A673 (cell line): Measurements from ENCODE around the gene AGAP1. TPM values are rescaled to one million over a fixed set of nuclear protein-coding genes. Genes with fewer than 3 reads are reported as not detected.

ENCODE experiments used
- BruUV-seq: library from RNA; stranded (reverse); fragments of 400-500 nt; replicated peaks from 2 replicates; lab custom pipeline; 2021; lab: Mats Ljungman, UMichigan
- CTCF ChIA-PET: fragments of 300-600 bp; sonication (Branson Sonifier 250); formaldehyde crosslinking; loops from one replicate; lab custom pipeline; 2022; ENCODE audit warnings: antibody characterized with exemption; lab: Charles Lee
- POLR2A ChIA-PET: fragments of 300-600 bp; sonication (Branson Sonifier 250); formaldehyde crosslinking; loops from one replicate; lab custom pipeline; 2022; ENCODE audit warnings: antibody characterized with exemption; ENCODE audit not compliant: low non-redundant PET; lab: Charles Lee
- DNase-seq: peaks from one replicate; pipeline ENCODE4 v3.0.0-alpha.2; 2015; ENCODE audit warnings: low spot score
- H3K27ac ChIP-seq: fragments of 200-600 bp; sonication (generic); 2 replicates; pipeline ENCODE4 v1.5.1; 2016; ENCODE audit warnings: mixed run types, low read depth, mild to moderate bottlenecking, mixed read lengths, antibody characterized with exemption, low read length; ENCODE audit not compliant: poor library complexity, severe bottlenecking
- H3K27me3 ChIP-seq: fragments of 200-600 bp; sonication (generic); replicated peaks from 2 replicates; pipeline ENCODE4 v1.6.1; 2017; ENCODE audit warnings: mixed run types, low read depth, mild to moderate bottlenecking, mixed read lengths, antibody characterized with exemption, low read length; ENCODE audit not compliant: insufficient read depth, poor library complexity
- H3K36me3 ChIP-seq: fragments of 200-600 bp; sonication (generic); 2 replicates; pipeline ENCODE4 v1.6.1; 2016; ENCODE audit warnings: mixed run types, mild to moderate bottlenecking, mixed read lengths, antibody characterized with exemption, low read length; ENCODE audit not compliant: insufficient read depth, poor library complexity, severe bottlenecking
- H3K4me1 ChIP-seq: fragments of 200-600 bp; sonication (generic); 2 replicates; pipeline ENCODE4 v1.6.1; 2017; ENCODE audit warnings: mixed run types, mild to moderate bottlenecking, mixed read lengths, antibody characterized with exemption, low read length; ENCODE audit not compliant: insufficient read depth, poor library complexity, severe bottlenecking
- H3K4me3 ChIP-seq: fragments of 200-600 bp; sonication (generic); 2 replicates; pipeline ENCODE4 v1.5.1; 2016; ENCODE audit warnings: low read depth, mixed run types, mild to moderate bottlenecking, mixed read lengths, low read length; ENCODE audit not compliant: poor library complexity, severe bottlenecking
- H3K9me3 ChIP-seq: fragments of 200-600 bp; sonication (generic); 2 replicates; pipeline ENCODE4 v1.6.1; 2016; ENCODE audit warnings: mixed run types, low read depth, mild to moderate bottlenecking, mixed read lengths, antibody characterized with exemption, low read length; ENCODE audit not compliant: poor library complexity, severe bottlenecking
- CTCF ChIP-seq: fragments of 300-800, 200-600 bp; sonication (generic); conservative IDR thresholded peaks from 2 replicates; pipeline ENCODE4 v1.5.1; 2017; ENCODE audit warnings: low read depth, mild to moderate bottlenecking, antibody characterized with exemption, low read length, moderate library complexity, mixed read lengths
- EZH2 ChIP-seq: fragments of 200-600 bp; sonication (generic); IDR thresholded peaks from 2 replicates; pipeline ENCODE4 v1.6.1; 2017; ENCODE audit warnings: borderline replicate concordance, low read depth, mild to moderate bottlenecking, mixed read lengths, antibody characterized with exemption, low read length; ENCODE audit not compliant: poor library complexity, severe bottlenecking
- intact Hi-C: fragments of 100-400 bp; cut with micrococcal nuclease; formaldehyde crosslinking; loops from one replicate; pipeline ENCODE4 v1.10.0; 2022; ENCODE audit not compliant: unreplicated experiment
- total RNA-seq: library from RNA; stranded (reverse); gene quantifications from 2 replicates; pipeline ENCODE4 v1.2.3, GENCODE V29; 2021

Gene AGAP1
- total RNA-seq, 1 experiment from 2014 or later = 25.3 TPM

DNA sequence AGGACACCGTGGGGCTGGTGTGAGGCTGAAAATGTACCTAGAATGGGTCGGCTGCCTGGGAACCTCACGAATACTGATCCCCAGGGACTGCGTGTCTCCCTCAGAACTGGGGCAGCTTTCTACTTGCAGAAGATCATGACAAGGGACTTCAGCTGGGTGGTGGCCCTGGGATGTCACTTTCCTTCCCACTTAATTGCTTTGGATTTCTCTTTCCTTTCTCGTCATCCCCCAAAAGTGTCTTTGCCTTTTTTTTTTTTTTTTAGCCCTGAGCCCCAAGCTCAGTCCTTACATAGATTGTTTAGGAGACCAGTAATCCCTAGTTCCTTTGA is 395.4 kb downstream of the AGAP1 start:
- intact Hi-C loops = no loop called here
- Histone ChIP-seq H3K9me3 (no peaks in the 10 kb centered on the region), H3K27me3 (no peaks in the 10 kb centered on the region), H3K27ac (no peak overlapping the region), H3K4me1 (no peaks in the 10 kb centered on the region), H3K36me3 (no peaks in the 10 kb centered on the region), H3K4me3 (no peak overlapping the region)
- TF ChIP-seq EZH2 (no peak), CTCF (no peak)
- no peak for DNase-seq
- no TSS peak for BruUV-seq
- POLR2A ChIA-PET = no interaction called here
- CTCF ChIA-PET = interaction anchor here (0.6 kb wide), 1 partner anchor 766 kb away, joined by 5 read pairs; no protein-coding TSS in a partner anchor

- POLR2A ChIA-PET = no interaction called here
- no peak overlapping the region for H3K4me3 ChIP-seq
- intact Hi-C loops = no loop called here
- H3K27me3 ChIP-seq = no peaks in the 10 kb centered on the region
- no TSS peak for BruUV-seq
- no peak for DNase-seq
- no peaks in the 10 kb centered on the region for H3K9me3 ChIP-seq
- H3K27ac ChIP-seq = no peak overlapping the region
- no peaks in the 10 kb centered on the region for H3K36me3 ChIP-seq
- CTCF ChIA-PET = no interaction called here
- H3K4me1 ChIP-seq = no peaks in the 10 kb centered on the region
- no peak for TF ChIP-seq EZH2
Observed at GRCh38 chr2:235893129-235893698, 399.4 kb downstream of the AGAP1 start.

DNA sequence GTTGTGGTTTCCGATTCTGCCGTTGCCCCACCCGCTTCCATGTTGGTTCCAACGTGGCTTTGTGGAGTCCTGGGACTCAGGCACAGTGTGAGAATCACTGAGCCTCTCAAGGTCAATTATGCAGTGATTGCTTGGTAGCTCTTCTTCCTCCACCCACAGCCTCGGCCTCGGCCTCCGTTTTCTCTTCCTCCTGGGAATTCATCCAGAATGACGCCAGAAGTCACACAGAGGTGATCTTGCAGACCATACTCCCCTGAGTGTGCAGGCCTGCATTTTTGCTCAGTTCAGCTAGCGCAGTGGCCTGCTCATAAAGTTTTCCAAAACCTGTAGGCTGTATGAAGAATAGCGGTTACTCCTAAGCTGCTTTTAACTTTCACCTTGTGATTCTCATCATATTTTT is 401.0 kb downstream of the AGAP1 start:
- Histone ChIP-seq H3K4me3 (no peak overlapping the region), H3K36me3 (no peaks in the 10 kb centered on the region), H3K4me1 (no peaks in the 10 kb centered on the region), H3K9me3 (no peaks in the 10 kb centered on the region), H3K27ac (no peak overlapping the region), H3K27me3 (no peaks in the 10 kb centered on the region)
- DNase-seq = no peak
- ChIA-PET POLR2A (interaction anchor here (0.5 kb wide), 1 partner anchor 1138 kb away, joined by 3 read pairs; no protein-coding TSS in a partner anchor), CTCF (no interaction called here)
- TF ChIP-seq CTCF = no peak
- no peak for TF ChIP-seq EZH2
- no TSS peak for BruUV-seq
- intact Hi-C loops = no loop called here

DNA sequence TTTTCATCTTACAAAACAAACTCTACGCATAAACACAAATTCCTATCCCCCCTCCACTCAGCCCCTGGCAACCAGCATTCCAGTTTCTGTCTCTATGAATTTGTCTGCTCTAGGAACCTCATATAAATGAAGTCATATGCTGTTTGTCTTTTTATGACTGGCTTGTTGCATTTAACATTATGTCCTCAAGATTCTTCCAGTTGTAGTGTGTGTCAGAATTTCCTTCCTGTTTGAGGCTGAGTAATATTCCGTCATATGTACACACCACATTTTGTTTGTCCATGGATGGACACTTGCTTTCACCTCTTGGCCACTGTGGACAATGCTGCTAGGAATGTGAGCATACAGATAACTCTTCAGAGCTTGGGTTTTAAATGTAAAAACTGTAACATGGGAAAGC is 402.2 kb downstream of the AGAP1 start:
- no peaks in the 10 kb centered on the region for H3K27me3 ChIP-seq
- no peak overlapping the region for H3K27ac ChIP-seq
- no peaks in the 10 kb centered on the region for H3K4me1 ChIP-seq
- no peaks in the 10 kb centered on the region for H3K36me3 ChIP-seq
- no peaks in the 10 kb centered on the region for H3K9me3 ChIP-seq
- TF ChIP-seq EZH2 (no peak), CTCF (no peak)
- H3K4me3 ChIP-seq = no peak overlapping the region
- POLR2A ChIA-PET = no interaction called here
- no peak for DNase-seq
- CTCF ChIA-PET = no interaction called here
- no TSS peak for BruUV-seq
- intact Hi-C loops = no loop called here
